ENCODE data around the gene SKI.
A peak's percentile ranks its signal among the peaks of the same experiment; 100 is the strongest.
"Not testable (repeated sequence)": the region's sequence is repeated elsewhere in the genome, so short reads cannot be mapped to it uniquely, and the experiment has no call there.

SKI gene

DNA sequence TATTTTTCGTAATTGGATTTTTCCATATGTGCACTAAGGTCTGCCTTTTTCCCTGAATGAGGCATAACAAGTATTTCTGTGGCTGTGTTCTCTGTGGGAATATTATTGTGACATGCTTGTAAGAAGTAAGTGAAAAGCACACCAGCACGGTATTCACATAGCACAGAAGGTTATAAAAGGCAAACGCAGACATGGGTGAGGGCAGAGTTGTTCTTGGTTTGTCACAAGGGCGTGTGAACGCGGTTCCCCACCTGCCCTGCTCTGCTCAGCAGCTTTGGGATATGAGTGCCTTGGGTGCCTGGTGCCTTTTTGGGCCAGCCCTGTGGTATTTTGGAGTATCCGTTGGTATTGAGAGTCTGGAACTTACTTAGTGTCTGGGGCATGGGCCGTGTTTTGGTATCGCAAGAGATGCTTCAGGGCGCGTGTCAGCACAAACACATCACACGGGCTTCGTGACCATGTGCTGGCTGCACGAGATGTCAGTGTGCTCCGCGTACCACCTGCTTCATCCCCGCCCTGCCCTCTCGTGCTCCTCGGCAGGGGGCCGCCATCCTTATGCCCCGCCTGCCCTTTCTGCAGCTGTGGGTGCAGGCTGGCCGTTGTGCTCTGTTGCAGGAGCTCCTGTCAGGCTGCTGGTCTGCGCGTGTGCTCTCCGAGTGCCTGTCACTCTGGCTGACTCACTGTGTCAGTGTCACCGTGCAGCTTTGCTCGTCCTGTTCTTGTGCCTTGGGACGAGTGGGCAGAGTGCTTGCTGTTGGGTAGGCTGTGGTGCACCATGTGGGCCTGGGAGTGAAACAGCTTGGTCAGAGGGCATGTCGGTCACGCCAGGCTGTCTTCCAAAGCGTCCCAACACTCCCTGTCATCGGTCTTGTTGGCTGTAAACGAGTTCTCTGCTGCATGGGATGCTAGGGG is 15.0 kb downstream of the SKI start:
- DNase-seq (ENCODE audit: low read depth in 2 of 2) = no peak

GRCh38 chr1:2247045-2247394 is 18.9 kb downstream of the SKI start:
- DNase-seq (ENCODE audit: low read depth in 2 of 2) = not testable (repeated sequence)

GRCh38 chr1:2247760-2248126 is 19.6 kb downstream of the SKI start:
- no peak for DNase-seq (ENCODE audit: low read depth in 2 of 2)

GRCh38 chr1:2248127-2248826 is 20.2 kb downstream of the SKI start:
- no peak for DNase-seq (ENCODE audit: low read depth in 2 of 2)

GRCh38 chr1:2248854-2249558 is 20.9 kb downstream of the SKI start:
- DNase-seq (ENCODE audit: low read depth in 2 of 2) = no peak

- DNase-seq (ENCODE audit: low read depth in 2 of 2) = no peak
These were observed 21.4 kb downstream of the SKI start for GRCh38 chr1:2249559-2249906.

DNA sequence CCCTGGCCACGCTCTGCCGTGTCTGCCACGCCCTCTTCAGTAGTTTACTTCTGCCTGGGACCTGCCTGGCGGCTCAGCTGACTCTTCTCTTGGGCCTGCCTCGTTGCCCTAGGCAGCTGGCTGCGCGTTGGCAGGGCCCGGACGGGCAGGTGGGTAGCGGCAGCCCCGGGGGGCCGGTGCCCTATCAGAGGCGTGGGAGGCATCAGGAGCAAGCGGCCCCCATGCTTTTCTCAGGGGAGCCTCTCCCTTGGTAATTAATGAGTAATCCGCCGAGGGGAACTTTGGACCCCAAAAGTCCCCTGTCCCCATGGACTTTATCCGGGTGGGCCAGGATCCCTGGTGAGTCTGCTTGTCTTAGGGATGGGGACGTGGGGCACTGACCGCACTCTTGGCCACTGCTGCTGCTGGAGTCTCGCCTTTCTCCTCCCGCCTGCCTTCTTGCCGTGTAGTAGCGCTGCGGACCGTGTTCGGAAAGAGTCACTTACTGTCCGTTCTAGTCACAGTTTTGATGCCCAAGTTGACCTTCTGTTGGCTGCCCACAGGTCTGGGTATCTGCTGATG is 22.7 kb downstream of the SKI start:
- DNase-seq (ENCODE audit: low read depth in 2 of 2) = no peak

- DNase-seq (ENCODE audit: low read depth in 2 of 2) = no peak
These were observed 23.2 kb downstream of the SKI start for GRCh38 chr1:2251363-2251762.

DNA sequence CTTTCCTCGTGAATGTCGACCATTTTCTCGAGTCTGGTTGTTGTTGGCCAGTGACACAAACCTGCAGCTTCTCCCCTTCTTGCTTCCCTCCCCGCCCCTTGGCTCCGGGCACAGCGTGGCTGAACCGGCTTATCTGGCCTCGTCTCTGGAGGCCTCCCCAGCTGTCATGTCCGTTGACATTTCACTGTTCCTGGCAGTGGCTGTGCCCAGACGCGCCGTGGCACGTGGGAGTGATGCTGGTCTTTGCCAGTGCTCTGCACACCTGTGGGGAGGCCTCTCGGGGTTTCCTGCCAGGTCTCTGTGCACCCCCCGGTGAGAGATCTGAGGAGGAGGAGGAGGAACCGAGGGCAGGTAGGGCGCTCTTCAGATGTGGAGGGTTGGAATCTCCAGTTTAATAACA is 23.7 kb downstream of the SKI start:
- no peak for DNase-seq (ENCODE audit: low read depth in 2 of 2)

DNA sequence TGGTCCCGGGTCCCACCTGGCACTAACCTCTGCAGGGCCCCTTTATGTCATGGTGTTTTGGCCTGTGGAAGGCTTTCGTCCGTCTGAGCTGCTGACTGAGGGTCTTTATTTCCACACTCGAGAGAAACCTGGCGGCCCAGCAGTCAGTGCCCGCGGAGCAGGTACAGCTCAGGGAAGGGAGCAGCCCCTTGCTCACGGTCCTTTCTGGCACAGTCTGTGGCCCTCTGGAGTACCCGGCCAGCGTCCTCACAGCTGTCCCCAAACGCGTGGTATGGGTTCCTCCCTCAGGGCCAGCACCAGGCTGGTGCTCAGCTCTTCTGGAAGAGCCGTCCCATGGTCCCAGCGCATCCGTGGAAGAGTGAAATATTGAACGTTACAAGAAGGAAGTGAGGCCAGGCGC is 24.3 kb downstream of the SKI start:
- no peak for DNase-seq (ENCODE audit: low read depth in 2 of 2)

- DNase-seq (ENCODE audit: low read depth in 2 of 2) = no peak
These were observed 25.1 kb downstream of the SKI start for GRCh38 chr1:2253036-2253796.

DNA sequence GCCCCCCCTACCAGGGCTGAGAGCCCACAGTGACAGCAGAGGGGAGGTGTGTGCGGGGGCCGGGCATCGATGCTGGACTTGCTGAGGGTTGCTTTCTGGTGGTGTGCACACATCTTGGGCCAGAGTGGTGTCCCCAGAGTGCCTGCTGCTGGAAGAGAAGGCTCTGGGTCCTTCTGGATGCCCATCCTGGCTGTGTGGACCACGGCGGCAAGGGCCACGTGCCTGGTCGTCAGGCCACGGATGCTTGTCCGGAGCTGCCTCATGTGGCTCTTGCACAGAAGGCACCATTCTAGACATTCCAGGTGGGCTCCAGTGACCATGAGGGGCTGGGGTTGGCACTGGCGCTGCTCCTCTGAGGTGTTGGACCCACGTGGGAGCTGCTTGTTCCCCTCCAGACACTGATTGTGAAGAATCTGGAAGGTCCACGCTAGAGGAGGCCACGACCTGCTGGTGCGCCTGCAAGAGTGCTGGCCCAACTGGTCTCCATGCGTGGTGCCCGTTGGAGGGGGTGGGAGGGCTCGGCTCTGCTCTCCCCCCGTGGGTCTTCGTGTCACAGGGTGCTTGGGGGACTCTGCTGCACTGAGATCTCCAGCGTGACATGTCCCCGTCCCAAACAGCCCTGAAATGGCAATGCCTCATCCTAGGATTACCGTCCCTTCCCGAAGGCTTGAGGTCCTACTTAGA is 25.8 kb downstream of the SKI start:
- no peak for DNase-seq (ENCODE audit: low read depth in 2 of 2)

GRCh38 chr1:2255047-2255419 is 26.9 kb downstream of the SKI start:
- no peak for DNase-seq (ENCODE audit: low read depth in 2 of 2)

DNA sequence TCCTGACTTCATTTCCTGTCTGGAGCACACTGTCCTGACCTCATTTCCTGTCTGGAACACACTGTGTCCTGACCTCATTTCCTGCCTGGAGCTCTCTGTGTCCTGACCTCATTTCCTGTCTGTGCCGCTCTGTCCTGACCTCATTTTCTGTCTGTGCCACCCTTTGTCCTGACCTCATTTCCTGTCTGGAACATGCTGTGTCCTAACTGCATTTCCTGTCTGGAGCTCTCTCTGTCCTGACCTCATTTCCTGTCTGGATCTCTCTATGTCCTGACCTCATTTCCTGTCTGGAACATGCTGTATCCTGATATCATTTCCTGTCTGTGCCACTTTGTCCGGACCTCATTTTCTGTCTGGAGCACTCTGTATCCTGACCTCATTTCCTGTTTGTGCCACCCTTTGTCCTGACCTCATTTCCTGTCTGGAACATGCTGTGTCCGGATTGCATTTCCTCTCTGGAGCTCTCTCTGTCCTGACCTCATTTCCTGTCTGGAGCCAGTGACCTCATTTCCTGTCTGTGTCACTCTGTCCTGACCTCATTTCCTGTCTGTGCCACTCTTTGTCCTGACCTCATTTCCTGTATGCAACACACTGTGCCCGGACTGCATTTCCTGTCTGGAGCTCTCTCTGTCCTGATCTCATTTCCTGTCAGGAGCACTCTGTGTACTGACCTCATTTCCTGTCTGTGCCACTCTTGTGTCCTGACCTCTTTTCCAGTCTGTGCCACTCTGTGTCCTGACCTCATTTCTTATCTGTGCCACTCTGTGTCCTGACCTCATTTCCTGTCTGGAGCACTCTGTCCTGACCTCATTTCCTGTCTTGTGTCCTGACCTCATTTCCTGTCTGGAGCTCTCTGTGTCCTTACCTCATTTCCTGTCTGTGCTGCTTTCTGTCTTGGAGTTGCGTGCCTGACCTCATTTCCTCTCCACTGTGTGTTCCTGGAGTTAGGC is 27.6 kb downstream of the SKI start:
- DNase-seq (ENCODE audit: low read depth in 2 of 2) = no peak

DNA sequence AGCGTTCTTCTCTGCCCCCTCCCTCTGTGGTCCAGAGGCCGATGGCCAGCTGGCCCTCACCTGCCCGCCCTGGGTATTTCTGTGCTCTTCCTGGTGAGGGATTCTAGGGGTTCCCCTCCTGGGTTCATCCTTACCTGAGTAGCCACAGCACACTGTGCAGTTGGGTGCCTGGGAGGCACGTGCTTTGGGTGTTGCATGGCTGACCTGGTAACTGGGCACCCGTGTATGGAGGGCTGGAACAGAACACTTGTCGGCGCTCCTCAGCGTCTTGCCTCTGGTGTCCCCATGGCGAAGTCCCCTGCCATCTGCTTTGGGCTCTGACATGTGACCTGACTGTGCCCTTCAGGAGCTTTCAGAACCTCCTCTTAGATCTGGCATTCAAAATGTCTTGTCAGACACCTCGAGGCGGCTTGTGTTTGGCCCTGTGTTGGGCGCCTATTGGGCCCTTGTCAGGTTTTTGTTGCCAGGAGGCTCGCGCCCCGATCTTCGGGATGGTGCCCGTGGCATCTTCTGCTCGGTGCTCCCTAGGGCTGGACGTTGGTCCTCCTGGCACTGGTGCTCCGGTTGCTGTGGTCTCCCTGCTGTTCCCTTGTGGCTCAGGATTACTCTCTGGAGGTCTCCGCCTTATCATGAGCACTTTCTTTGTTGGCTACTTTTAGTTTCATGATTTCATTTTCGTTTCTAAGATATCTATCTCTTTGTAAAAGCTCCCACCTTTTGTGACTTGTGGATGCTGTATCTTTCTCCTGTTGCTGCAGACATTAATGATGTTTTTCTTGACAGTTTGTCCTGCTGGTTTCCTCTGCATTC is 28.5 kb downstream of the SKI start:
- DNase-seq (ENCODE audit: low read depth in 2 of 2) = no peak

GRCh38 chr1:2257245-2257627 is 29.1 kb downstream of the SKI start:
- no peak for DNase-seq (ENCODE audit: low read depth in 2 of 2)

DNA sequence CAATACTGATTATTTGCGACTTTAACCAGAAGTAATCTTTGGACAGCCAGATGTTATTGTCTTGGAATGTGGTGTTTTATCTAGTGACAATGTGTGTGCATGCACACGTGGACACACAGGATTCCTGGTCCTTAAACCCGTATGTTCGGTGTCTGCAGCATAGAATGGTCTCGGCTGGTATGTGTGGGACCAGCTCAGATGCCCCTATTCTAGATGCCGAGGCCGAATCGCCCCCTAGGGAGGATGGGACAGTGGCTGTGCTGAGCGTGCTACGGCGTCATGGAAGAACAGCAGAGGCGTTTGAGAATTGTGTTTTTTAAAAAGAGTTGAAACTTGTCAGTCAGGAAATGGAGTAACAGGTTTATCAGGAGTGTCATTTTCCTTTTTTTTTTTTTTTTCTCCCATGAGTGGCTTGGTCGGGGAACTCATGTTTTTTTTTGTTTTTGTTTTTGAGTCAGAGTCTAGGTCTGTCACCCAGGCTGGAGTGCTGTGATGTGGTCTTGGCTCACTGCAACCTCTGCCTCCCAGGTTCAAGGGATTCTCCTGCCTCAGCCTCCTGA is 30.1 kb downstream of the SKI start:
- DNase-seq (ENCODE audit: low read depth in 2 of 2) = no peak

- DNase-seq (ENCODE audit: low read depth in 2 of 2) = peak; percentile 44 to 52
These were observed 30.9 kb downstream of the SKI start for GRCh38 chr1:2258996-2259395.

All from stimulated activated CD4-positive, alpha-beta T cell treated with anti-CD3 and anti-CD28 coated beads, Interleukin-4, amount 100 ng/mL, for 48 hours (primary cell).